ENCODE data around the gene TJP1.
"Not testable (repeated sequence)": the region's sequence is repeated elsewhere in the genome, so short reads cannot be mapped to it uniquely, and the experiment has no call there.

DNA sequence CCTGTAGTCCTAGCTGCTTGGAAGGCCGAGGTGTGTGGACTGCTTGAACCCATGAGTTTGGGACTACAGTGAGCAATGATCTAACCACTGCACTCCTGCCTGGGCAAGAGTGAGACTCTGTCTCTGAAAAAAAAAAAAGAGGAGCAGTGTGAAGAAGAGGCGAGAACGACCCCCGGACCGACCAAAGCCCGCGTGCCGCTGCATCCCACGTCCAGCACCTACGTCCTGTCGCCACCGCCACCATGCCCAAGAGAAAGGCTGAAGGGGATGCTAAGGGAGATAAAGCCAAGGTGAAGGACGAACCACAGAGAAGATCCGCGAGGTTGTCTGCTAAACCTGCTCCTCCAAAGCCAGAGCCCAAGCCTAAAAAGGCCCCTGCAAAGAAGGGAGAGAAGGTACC lies 91.8 kb downstream of the TJP1 start:
- TF ChIP-seq, protein P1, sequence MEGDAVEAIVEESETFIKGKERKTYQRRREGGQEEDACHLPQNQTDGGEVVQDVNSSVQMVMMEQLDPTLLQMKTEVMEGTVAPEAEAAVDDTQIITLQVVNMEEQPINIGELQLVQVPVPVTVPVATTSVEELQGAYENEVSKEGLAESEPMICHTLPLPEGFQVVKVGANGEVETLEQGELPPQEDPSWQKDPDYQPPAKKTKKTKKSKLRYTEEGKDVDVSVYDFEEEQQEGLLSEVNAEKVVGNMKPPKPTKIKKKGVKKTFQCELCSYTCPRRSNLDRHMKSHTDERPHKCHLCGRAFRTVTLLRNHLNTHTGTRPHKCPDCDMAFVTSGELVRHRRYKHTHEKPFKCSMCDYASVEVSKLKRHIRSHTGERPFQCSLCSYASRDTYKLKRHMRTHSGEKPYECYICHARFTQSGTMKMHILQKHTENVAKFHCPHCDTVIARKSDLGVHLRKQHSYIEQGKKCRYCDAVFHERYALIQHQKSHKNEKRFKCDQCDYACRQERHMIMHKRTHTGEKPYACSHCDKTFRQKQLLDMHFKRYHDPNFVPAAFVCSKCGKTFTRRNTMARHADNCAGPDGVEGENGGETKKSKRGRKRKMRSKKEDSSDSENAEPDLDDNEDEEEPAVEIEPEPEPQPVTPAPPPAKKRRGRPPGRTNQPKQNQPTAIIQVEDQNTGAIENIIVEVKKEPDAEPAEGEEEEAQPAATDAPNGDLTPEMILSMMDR (IDR thresholded peaks at IDR 0.05; ENCODE audit: poor library complexity) = not testable (repeated sequence)
- not testable (repeated sequence) for TF ChIP-seq EZH2 (IDR thresholded peaks at IDR 0.05; ENCODE audit: borderline replicate concordance); EZH2phosphoT487 (IDR thresholded peaks at IDR 0.05; ENCODE audit: low read depth, severe bottlenecking, unreplicated experiment)
